Spleen (tissue), 11 donors: ENCODE measurements around the gene YPEL1. TPM values are rescaled to one million over a fixed set of nuclear protein-coding genes. Genes with fewer than 3 reads are reported as not detected.

ENCODE experiments used
- DNase-seq: peaks from one replicate; pipeline ENCODE4 v3.0.0-alpha.2; 2020
- H3K27ac ChIP-seq, 8 donors: fragments of 200-600 bp; sonication (generic) in 7 of 8; 1 replicate in 4 of 8; 2 replicates in 4 of 8; pipeline versions ENCODE4 v1.5.0 to v1.8.0; 2016 to 2021; ENCODE audit warnings: inconsistent platforms in 4 of 8, mild to moderate bottlenecking in 4 of 8, moderate library complexity in 1 of 8
- H3K27me3 ChIP-seq, 7 donors: fragments of 200-600 bp; sonication (generic) in 6 of 7; replicated peaks in 1 of 7; 1 replicate in 4 of 7; 2 replicates in 3 of 7; pipeline versions ENCODE4 v1.5.0 to v1.8.0; 2016 to 2021; ENCODE audit warnings: inconsistent platforms in 3 of 7, mild to moderate bottlenecking in 1 of 7
- H3K36me3 ChIP-seq, 6 donors: fragments of 200-600 bp; sonication (generic) in 5 of 6; 1 replicate in 4 of 6; 2 replicates in 2 of 6; pipeline versions ENCODE4 v1.5.0 to v1.8.0; 2016 to 2021; ENCODE audit warnings: inconsistent platforms in 2 of 6
- H3K4me1 ChIP-seq, 6 donors: fragments of 200-600 bp; sonication (generic) in 5 of 6; 1 replicate in 3 of 6; 2 replicates in 3 of 6; pipeline versions ENCODE4 v1.5.0 to v1.8.0; 2016 to 2021; ENCODE audit warnings: inconsistent platforms in 3 of 6
- H3K4me3 ChIP-seq, 8 donors: fragments of 200-600 bp; sonication (generic) in 7 of 8; 1 replicate in 4 of 8; 2 replicates in 4 of 8; pipeline versions ENCODE4 v1.5.0 to v1.8.0; 2016 to 2021; ENCODE audit warnings: inconsistent platforms in 4 of 8, mild to moderate bottlenecking in 4 of 8, moderate library complexity in 2 of 8
- H3K9me3 ChIP-seq, 8 donors: fragments of 200-600 bp; sonication (generic) in 7 of 8; 1 replicate in 4 of 8; 2 replicates in 4 of 8; pipeline versions ENCODE4 v1.5.0 to v1.8.0; 2016 to 2021; ENCODE audit warnings: inconsistent platforms in 4 of 8
- POLR2A ChIP-seq, 3 donors: fragments of 450-650 bp; IDR thresholded peaks; one replicate each; pipeline ENCODE4 v1.5.1; 2017; ENCODE audit warnings: antibody characterized with exemption in 3 of 3, mild to moderate bottlenecking in 1 of 3
- POLR2AphosphoS5 ChIP-seq, 3 donors: sonication (generic); formaldehyde crosslinking; IDR thresholded peaks; one replicate each; pipeline ENCODE4 v1.5.1; 2017; ENCODE audit warnings: antibody characterized with exemption in 3 of 3
- WGBS, 5 donors: extraction: QIAGEN DNeasy Blood & Tissue Kit in 3 of 5; methylation state at CpG; one replicate each; pipeline versions ENCODE4 v1.1.5 to v1.1.7; 2013 to 2018; 5-methylcytosine and 5-hydroxymethylcytosine counted together
- intact Hi-C: fragments of 100-400 bp; cut with DNase I; formaldehyde crosslinking; loops from one replicate; pipeline ENCODE4 v1.15.0; 2023; ENCODE audit warnings: low total_unique reads
- polyA plus RNA-seq, 3 donors: library from polyadenylated mRNA; stranded (reverse); fragments of 200-250 nt; gene quantifications; one replicate each; pipeline ENCODE4 v1.2.1, GENCODE V29; 2013
- total RNA-seq, 7 donors: library from RNA; depleted of rRNA in 3 of 7; stranded (reverse); fragments of >200 nt in 3 of 7; fragmentation: NEBNext Ultra II Directional in 4 of 7; extraction: Animal tissue kit (Norgen Biotek cat#: 25700) in 4 of 7; gene quantifications; one replicate each; pipeline versions ENCODE4 v1.1.0 to v1.2.1, GENCODE V29; 2016 to 2021
- TF ChIP-seq, protein P1 (sequence below), 11 experiments: fragments of 200-600 bp in 7 of 11; fragments of 450-650 bp in 4 of 11; sonication (generic) in 4 of 11; IDR thresholded peaks in 8 of 11; conservative IDR thresholded peaks in 3 of 11; 1 replicate in 7 of 11; 2 replicates in 4 of 11; pipeline versions ENCODE4 v1.4.0 to v1.8.0; 2016 to 2021; ENCODE audit warnings: antibody characterized with exemption in 11 of 11, inconsistent platforms in 4 of 11, mild to moderate bottlenecking in 1 of 11
- donor health status: healthy with polysubstance abuse.
- donor health status: DM: no; HTN: no; CAD: no; lungs with moderate emphysema.
- donor health status: DM: no; HTN: no; CAD: no.
- donor health status: Bipolar disorder and iron deficiency.
- donor health status: healthy.
- donor health status: DM: no; HTN: no; CAD: no.
- donor health status: DM: yes; HTN: yes; CAD: no.

Gene YPEL1
- total and polyA plus RNA-seq, 10 donors: 4.8 to 21.3 (median 11.0) TPM

- H3K27me3 ChIP-seq: no peaks in the 10 kb centered on the region
- H3K4me3 ChIP-seq: no peak overlapping the region
- H3K9me3 ChIP-seq: no peaks in the 10 kb centered on the region
- TF ChIP-seq, protein P1, sequence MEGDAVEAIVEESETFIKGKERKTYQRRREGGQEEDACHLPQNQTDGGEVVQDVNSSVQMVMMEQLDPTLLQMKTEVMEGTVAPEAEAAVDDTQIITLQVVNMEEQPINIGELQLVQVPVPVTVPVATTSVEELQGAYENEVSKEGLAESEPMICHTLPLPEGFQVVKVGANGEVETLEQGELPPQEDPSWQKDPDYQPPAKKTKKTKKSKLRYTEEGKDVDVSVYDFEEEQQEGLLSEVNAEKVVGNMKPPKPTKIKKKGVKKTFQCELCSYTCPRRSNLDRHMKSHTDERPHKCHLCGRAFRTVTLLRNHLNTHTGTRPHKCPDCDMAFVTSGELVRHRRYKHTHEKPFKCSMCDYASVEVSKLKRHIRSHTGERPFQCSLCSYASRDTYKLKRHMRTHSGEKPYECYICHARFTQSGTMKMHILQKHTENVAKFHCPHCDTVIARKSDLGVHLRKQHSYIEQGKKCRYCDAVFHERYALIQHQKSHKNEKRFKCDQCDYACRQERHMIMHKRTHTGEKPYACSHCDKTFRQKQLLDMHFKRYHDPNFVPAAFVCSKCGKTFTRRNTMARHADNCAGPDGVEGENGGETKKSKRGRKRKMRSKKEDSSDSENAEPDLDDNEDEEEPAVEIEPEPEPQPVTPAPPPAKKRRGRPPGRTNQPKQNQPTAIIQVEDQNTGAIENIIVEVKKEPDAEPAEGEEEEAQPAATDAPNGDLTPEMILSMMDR (IDR thresholded peaks at IDR 0.05 in 8 of 11, conservative IDR thresholded peaks at IDR 0.05 in 3 of 11): no peak
- TF ChIP-seq POLR2AphosphoS5 (IDR thresholded peaks at IDR 0.05) (no peak), POLR2A (IDR thresholded peaks at IDR 0.05) (no peak)
- peaks cover 4 to 97% (median 60%) of the 10 kb centered on the region in 6 donors for H3K36me3 ChIP-seq
- no peak overlapping the region for H3K27ac ChIP-seq
- no peak for DNase-seq
- WGBS, 5 donors: 95 to 97% (median 97%) methylated on average over 12 of the region's 12 CpGs
- intact Hi-C loops: no loop called here
- peaks cover 0 to 2% (median 0%) of the 10 kb centered on the region in 6 donors for H3K4me1 ChIP-seq
These were observed 60.9 kb downstream of the YPEL1 start for GRCh38 chr22:21674638-21675245.

DNA sequence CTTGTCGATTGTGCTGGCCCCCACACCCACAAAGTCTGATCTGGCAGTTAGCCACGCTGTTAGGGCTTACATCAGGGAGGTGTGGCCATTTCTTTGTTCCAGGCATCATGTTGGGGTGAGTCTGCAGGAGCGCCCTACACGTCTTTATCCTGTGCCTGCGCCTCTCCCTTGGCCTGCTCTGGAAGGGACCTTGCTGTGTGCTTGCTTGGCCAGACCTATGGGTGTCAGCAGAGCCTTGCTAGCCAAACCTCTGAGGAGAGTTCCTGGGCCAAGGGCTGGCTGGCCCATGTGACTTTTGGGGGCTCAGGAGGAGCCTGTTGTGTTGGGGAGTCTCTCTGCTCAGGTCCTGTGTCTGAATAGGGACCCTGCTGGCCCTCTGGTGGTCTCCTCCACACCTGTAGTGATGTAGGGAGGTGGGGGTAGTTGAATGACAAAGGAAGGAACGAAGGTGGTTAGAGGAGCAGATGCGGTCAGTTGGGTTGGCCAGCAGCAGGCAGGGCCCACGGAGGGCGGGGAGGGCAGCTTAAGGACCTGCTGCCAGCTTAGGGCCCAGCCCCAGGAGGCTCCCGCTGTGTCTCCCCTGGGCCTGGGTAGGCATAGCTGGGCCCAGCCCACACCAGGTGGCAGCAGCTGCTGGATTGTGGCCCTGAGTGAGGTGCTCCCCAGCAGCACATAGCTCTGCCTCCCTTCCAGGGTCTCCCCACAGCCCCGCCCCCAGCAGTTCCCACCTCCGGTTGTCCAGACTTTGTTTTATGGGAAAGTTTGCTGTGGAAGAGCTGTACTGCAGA lies 61.9 kb downstream of the YPEL1 start:
- no peak for TF ChIP-seq POLR2A (IDR thresholded peaks at IDR 0.05)
- TF ChIP-seq, protein P1 (IDR thresholded peaks at IDR 0.05 in 8 of 11, conservative IDR thresholded peaks at IDR 0.05 in 3 of 11): no peak
- TF ChIP-seq POLR2AphosphoS5 (IDR thresholded peaks at IDR 0.05): no peak
- Histone ChIP-seq H3K27ac (no peak overlapping the region), H3K36me3 (peaks cover 4 to 96% (median 63%) of the 10 kb centered on the region in 6 donors), H3K4me1 (peaks cover 0 to 11% (median 2%) of the 10 kb centered on the region in 6 donors), H3K4me3 (no peak overlapping the region), H3K27me3 (no peaks in the 10 kb centered on the region), H3K9me3 (no peaks in the 10 kb centered on the region)
- intact Hi-C loops: no loop called here
- 95 to 96% (median 96%) methylated on average over 11 to 12 of the region's 12 CpGs for WGBS, 5 donors
- no peak for DNase-seq

DNA sequence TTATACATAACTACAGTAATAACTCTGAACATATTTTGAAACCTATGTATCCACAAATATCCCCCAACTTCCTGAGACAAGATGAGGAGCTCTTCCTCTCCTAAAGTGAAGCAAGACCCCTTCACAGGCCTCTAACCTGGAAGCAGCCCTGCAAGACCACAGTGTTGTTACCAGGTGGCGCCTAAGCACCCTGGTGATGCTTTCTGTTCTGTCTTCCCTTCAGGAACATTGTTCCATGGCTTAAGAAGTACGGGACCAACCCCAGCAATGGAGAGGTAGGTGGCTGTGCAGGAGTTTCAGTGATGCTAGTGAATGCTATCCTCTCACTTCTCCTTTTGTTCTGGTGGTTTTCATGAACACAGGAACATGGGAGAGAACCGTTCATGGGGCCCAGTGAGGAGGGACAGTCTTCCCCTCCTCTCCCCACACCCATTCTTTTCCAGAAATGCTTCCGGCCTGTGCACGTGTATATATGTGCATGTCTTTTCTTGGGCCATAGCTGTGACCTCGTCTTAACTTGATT lies 63.4 kb downstream of the YPEL1 start:
- WGBS, 5 donors: 62 to 76% (median 74%) methylated on average over 6 of the region's 6 CpGs
- TF ChIP-seq, protein P1 (IDR thresholded peaks at IDR 0.05 in 8 of 11, conservative IDR thresholded peaks at IDR 0.05 in 3 of 11): no peak
- TF ChIP-seq POLR2AphosphoS5 (IDR thresholded peaks at IDR 0.05) (no peak), POLR2A (IDR thresholded peaks at IDR 0.05) (no peak)
- DNase-seq: no peak
- Histone ChIP-seq H3K27ac (no peak overlapping the region), H3K4me3 (no peak overlapping the region), H3K36me3 (peaks cover 4 to 80% (median 63%) of the 10 kb centered on the region in 6 donors), H3K27me3 (no peaks in the 10 kb centered on the region), H3K4me1 (peaks cover 0 to 26% (median 9%) of the 10 kb centered on the region in 6 donors), H3K9me3 (no peaks in the 10 kb centered on the region)
- intact Hi-C loops: no loop called here

DNA sequence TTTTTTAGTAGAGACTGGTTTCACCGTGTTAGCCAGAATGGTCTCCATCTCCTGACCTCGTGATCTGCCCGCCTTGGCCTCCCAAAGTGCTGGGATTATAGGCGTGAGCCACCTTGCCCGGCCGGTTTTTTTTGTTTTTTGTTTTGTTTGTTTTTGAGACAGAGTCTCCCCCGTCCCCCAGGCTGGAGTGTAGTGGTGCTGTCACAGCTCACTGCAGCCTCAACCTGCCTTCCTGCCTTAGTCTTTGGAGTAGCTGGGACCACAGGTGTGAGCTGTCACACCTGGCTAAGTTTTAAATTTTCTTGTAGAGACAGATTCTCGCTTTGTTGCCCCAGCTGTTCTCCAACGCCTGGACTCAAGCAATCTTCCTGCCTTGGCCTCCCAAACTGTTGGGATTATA lies 66.6 kb downstream of the YPEL1 start:
- intact Hi-C loops: no loop called here
- no peak for TF ChIP-seq POLR2A (IDR thresholded peaks at IDR 0.05)
- TF ChIP-seq POLR2AphosphoS5 (IDR thresholded peaks at IDR 0.05): no peak
- TF ChIP-seq, protein P1 (IDR thresholded peaks at IDR 0.05 in 8 of 11, conservative IDR thresholded peaks at IDR 0.05 in 3 of 11): no peak
- peaks cover 4 to 51% (median 44%) of the 10 kb centered on the region in 6 donors for H3K36me3 ChIP-seq
- no peak for DNase-seq
- WGBS, 5 donors: 80 to 93% (median 87%) methylated on average over 6 to 9 of the region's 9 CpGs
- H3K4me1 ChIP-seq: peaks cover 7 to 43% (median 26%) of the 10 kb centered on the region in 6 donors
- no peaks in the 10 kb centered on the region for H3K9me3 ChIP-seq
- no peak overlapping the region for H3K4me3 ChIP-seq
- no peaks in the 10 kb centered on the region for H3K27me3 ChIP-seq
- no peak overlapping the region for H3K27ac ChIP-seq
